Tongue (tissue), 2 donors: Measurements from ENCODE around the gene SEMA5B. TPM values are rescaled to one million over a fixed set of nuclear protein-coding genes. Genes with fewer than 3 reads are reported as not detected.

ENCODE experiments used
- DNase-seq: peaks from one replicate; pipeline ENCODE4 v3.0.0-alpha.2; 2015
- total RNA-seq: library from RNA; depleted of rRNA; stranded (reverse); fragments of >200 nt; gene quantifications from one replicate; pipeline ENCODE4 v1.2.3, GENCODE V29; 2014

SEMA5B gene
- total RNA-seq, 1 donor from 2014 or later = 11.0 TPM

GRCh38 chr3:122943828-122944190 is 83.8 kb downstream of the SEMA5B start:
- DNase-seq = no peak

GRCh38 chr3:122942937-122943827 is 84.4 kb downstream of the SEMA5B start:
- peak; percentile 85 for DNase-seq

DNA sequence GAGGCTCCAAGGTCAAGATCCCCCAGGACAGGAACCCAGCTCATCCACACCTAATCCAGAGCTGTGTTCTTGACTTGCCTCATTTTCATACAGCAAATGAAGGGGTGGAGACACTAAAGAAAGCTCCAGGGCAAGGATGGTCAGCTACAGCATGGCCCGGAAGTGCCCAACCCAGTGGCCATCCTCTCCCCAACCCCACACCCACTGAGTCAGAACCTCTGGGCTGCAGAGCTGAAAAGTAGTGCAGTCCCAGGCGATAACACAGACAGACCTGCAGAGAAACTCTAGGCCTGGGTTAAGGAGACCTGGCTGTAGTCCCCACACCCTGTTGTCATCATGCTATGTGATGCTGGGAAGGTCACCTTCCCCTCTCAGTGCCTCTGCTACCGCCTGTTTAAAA is 85.3 kb downstream of the SEMA5B start:
- no peak for DNase-seq

DNA sequence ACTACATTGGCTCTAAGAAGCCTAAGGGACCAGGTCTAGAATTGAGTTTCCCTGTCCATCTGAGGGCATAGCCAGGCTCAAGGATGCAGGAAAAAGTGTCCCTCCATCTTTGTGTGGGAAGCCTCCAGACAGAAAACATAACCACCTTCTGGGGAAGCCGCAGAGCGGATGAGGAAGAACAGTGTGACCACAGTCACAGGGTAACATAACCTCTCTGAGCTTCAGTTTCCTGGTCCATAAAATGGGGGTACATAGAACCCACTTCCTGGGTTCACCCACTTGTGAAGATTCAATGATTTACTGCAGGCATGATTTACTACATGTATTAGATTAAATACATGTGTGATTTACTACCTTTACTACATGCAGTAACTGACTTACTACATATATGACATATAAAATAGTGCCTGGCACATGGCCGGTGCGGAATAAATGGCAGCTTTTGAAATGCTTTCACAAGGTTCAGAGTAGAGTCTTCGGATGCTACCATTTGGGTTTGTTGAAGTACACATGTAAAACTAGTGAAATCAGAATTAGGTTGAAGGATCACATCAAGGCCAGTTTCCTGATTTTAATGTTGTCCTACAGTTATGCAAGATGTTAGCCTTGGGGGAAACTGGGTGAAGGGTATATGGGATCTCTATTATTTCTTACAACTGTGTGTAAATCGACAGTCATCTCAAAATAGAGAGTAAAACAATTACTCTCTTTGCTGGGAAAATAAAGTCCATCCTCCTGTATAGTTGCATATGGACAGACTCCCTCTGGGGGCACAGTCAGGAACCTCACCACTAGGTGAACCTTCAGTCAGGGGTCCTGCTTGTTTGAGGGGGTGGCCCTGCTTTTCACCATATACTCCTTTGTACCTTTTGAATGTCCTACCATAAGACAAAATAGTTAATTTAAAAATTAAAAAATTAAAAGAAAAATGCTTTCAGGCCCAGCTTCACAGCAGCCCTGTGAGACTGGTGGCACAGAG is 86.0 kb downstream of the SEMA5B start:
- no peak for DNase-seq

DNA sequence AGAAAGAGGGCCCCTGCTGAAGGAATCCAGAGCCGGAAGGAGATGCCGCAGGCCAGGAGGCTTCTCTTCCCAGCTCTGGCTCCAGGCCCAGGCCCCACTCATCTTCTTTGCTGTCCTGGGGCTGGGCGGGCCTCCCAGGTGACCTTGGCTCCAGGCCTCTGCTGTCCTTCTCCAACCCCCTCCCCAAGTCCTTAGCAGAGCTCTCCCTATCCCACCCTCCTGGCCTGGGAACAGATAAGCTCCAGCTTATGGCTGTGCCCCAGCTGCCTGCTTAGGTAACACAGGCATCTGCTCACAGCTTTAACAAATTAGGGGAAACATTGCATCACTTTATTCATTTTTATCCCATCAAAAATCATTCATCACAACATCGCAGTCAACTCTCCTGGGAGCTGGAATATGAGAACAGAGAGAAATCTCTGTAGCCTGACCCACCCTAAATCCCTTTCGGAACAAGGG is 86.9 kb downstream of the SEMA5B start:
- peak; percentile 72 for DNase-seq

- no peak for DNase-seq
Measured at GRCh38 chr3:122938783-122939425, 88.7 kb downstream of the SEMA5B start.

DNA sequence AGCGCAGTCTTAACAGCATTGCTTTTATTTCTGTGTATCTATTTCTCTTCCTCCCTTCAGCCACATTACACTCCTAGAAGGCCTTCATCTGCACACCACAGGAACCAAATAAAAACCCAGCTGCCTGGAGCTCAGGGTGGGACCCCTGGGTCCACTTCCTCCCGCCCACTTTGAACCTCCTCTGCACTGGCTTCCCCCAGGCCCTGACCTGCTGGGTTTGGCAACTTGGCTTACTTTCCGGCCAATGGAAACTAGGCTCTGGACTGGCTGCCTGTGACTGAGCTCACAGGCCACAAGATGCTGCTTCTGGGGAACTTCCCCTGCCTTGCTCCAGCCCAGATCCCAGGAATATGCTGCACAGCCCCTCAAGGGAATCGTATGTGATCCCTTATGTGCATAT is 89.8 kb downstream of the SEMA5B start:
- DNase-seq = no peak

- DNase-seq = no peak
Measured at GRCh38 chr3:122936986-122937385, 90.6 kb downstream of the SEMA5B start.

GRCh38 chr3:122936335-122936734 is 91.2 kb downstream of the SEMA5B start:
- DNase-seq = peak; percentile 20

GRCh38 chr3:122934251-122934650 is 93.3 kb downstream of the SEMA5B start:
- DNase-seq = no peak

DNA sequence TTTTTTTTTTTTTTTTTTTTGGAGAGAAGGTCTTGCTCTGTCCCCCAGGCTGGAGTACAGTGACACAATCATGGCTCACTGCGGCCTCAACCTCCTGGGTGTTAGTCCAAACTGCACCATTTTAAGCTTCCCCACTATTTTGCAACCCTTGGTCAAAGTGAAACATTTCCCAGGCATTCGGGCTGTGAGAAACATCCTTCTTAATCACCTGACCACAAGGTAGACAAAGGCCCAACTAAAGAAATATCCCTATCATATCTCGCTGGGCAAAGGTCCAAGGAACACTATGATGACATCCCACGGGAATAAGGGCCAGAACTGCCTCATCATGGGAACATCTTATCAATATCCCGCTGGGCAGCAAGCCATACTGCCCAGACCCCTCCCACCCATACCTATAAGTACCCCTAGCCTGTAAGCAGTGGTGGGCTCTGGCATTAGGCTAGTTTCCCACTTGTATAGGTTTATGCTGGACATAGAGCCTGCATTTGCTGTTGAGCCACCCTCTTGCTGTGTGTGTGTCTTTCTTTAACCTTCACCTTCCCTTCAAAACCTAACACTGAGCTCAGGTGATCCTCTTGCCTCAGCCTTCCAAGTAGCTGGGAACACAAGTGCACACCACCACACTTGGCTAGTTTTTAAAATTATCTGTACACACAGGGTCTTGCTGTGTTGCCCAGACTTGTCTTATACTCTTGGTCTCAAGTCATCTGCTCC is 95.2 kb downstream of the SEMA5B start:
- DNase-seq = no peak

GRCh38 chr3:122931636-122932035 is 95.9 kb downstream of the SEMA5B start:
- DNase-seq = no peak

GRCh38 chr3:122930063-122930997 is 97.2 kb downstream of the SEMA5B start:
- DNase-seq = peak; percentile 72

DNA sequence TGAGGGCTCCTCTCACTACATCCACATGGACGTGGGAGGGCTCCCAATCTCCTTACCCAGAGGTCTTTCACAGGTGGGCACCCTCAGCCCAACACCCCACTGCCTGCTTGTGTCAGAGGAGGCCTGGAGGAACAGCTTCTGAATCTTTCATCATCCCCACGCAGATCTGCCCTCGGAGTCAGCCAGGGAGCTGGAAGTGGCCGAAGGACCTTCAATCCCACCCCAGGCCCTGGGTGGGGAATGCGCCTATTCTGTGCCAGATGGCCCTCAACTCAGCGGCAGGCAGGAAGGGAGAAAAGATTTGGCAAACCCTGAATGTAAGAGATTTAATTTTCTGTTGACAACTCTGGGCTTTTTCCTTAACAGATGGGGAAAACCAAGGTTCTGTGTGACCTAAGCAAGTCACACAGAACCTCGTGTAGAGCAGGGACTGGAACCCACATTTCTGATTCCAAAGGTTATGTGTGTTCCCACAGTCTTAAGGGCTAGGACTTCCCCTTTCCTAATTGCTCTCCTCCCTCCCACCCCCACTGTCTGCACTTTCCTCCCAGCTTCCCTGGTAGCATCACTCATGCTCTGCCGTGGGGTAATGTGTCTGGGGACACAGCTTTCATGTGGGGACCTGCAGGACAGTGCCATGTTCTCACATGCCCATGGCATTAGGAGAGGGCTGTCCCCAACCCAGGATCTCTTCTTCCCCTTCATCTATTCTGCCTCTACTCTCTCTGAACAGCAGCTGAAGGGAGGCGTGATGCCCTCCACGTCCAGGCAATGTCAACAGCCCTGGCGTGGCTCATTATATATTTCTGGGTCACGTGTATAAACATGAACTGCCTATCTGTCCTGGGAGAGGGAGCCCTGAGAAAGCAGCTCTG is 98.1 kb downstream of the SEMA5B start:
- no peak for DNase-seq

DNA sequence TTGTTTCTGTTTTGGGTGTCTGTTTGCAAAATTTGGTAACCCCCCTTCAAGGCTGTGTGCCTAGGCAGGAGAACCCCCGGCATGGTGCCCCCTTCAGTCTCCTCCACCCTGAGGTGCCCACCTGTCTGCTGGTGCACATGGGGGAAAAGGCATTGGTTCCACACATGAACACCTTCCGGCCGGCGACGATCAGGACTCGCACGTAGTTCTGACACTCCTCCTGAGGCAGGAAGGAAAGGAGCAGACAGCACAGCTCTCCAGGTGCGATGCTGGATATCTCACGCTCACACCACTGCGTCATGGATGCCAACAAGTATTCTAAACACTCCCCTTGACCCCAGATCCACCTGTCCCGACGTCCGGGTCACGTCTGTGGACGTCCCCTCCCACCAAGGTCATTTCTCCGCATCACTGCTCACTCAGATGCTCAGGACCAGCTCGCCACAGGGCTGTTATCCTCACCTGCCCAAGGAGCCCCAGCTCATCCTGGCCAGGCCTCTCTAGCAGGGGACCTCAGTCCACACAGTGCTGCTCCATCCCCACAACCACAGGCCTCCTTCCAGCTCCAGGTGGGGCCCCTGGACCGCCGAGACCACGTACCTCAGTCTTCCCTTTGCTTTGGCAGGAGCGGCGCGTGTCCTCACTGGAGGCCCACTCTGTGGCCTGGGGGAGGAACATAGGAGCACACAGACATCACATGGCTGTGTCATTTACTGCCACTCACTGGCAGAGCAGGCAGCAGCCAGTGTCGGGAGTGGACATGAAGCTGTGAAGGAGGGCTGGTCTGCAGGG is 99.0 kb downstream of the SEMA5B start:
- DNase-seq = no peak

- no peak for DNase-seq
Measured at GRCh38 chr3:122927726-122928125, 99.8 kb downstream of the SEMA5B start.

DNA sequence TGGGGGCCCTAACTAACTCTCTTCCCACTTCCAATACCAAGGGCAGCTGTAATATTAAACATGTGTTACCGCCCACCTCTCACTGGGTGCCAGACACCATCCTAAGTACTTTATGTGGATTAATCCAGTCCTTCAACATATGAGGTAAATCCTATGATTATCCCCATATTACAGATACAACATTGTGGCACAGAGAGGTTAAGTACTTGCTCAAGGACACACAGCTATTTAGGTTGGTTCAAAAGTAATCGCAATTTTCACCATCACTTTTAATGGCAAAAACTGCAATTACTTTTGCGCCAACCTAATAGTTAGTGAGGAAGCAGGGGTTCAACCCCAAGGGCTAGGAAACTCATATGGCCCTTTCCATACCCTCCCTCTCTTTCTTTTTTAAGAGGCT is 100.8 kb downstream of the SEMA5B start:
- no peak for DNase-seq

DNA sequence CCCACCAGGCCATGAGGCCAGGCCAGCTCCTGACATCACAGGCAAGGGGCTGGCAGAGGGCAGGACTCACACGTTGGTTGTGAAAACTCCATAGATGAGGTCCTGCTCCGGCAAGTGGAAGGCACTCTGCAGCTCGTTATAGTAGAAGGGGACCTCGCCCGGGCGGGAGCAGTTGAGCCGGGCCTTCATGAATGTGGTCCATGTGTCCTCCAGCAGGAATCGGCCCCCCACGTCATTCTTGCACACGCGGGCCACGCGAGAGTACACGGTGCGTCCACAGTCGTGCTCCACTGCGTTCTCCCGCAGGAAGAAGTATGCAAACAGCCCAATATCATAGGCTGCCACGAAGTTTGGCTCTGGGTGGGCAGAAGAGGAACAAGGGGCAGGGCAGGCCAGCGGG is 101.2 kb downstream of the SEMA5B start:
- DNase-seq = no peak

GRCh38 chr3:122925756-122926155 is 101.8 kb downstream of the SEMA5B start:
- no peak for DNase-seq
